IMR-90 (cell line): ENCODE data around the gene NRP2.

Experiments
- CEBPB ChIP-seq: IDR thresholded peaks from 2 replicates; pipeline ENCODE4 v1.6.1; 2012; ENCODE audit warnings: low read depth, low read length, improper control_type of control experiment
- CHD1 ChIP-seq: IDR thresholded peaks from 2 replicates; pipeline ENCODE4 v1.6.1; 2012; ENCODE audit warnings: low read depth, low read length, improper control_type of control experiment
- FOS ChIP-seq: fragments of 150-350 bp; IDR thresholded peaks from 2 replicates; pipeline ENCODE4 v1.6.1; 2016; ENCODE audit warnings: low read depth, low read length
- MAFK ChIP-seq: IDR thresholded peaks from 2 replicates; pipeline ENCODE4 v1.6.1; 2012; ENCODE audit warnings: low read depth, low read length, improper control_type of control experiment
- MXI1 ChIP-seq: IDR thresholded peaks from 2 replicates; pipeline ENCODE4 v1.6.1; 2012; ENCODE audit warnings: low read depth, mild to moderate bottlenecking, low read length, moderate library complexity, borderline replicate concordance
- NFE2L2 ChIP-seq: fragments of 150-350 bp; IDR thresholded peaks from 2 replicates; pipeline ENCODE4 v1.6.1; 2016; ENCODE audit warnings: low read depth, mild to moderate bottlenecking, low read length
- POLR2A ChIP-seq: IDR thresholded peaks from 2 replicates; pipeline ENCODE4 v1.6.1; 2012; ENCODE audit warnings: mild to moderate bottlenecking, low read depth, low read length
- RCOR1 ChIP-seq: IDR thresholded peaks from 2 replicates; pipeline ENCODE4 v1.6.1; 2012; ENCODE audit warnings: mild to moderate bottlenecking, low read length, improper control_type of control experiment; ENCODE audit not compliant: insufficient replicate concordance
- RFX5 ChIP-seq: IDR thresholded peaks from 2 replicates; pipeline ENCODE4 v1.8.0; 2012; ENCODE audit warnings: low read depth, mild to moderate bottlenecking, low read length, moderate library complexity
- SMC3 ChIP-seq: fragments of 150-350 bp; IDR thresholded peaks from 2 replicates; pipeline ENCODE4 v1.6.1; 2016; ENCODE audit warnings: low read depth, mild to moderate bottlenecking, antibody characterized with exemption, low read length, moderate library complexity
- TF ChIP-seq, protein P1 (sequence below): conservative IDR thresholded peaks from 2 replicates; pipeline ENCODE4 v1.5.1; 2012; ENCODE audit warnings: mild to moderate bottlenecking, low read depth, low read length, improper control_type of control experiment
- TF ChIP-seq, protein P2 (sequence below): fragments of 150-350 bp; IDR thresholded peaks from 2 replicates; pipeline ENCODE4 v1.6.1; 2016; ENCODE audit warnings: low read depth, mild to moderate bottlenecking, low read length, moderate library complexity, borderline replicate concordance

DNA sequence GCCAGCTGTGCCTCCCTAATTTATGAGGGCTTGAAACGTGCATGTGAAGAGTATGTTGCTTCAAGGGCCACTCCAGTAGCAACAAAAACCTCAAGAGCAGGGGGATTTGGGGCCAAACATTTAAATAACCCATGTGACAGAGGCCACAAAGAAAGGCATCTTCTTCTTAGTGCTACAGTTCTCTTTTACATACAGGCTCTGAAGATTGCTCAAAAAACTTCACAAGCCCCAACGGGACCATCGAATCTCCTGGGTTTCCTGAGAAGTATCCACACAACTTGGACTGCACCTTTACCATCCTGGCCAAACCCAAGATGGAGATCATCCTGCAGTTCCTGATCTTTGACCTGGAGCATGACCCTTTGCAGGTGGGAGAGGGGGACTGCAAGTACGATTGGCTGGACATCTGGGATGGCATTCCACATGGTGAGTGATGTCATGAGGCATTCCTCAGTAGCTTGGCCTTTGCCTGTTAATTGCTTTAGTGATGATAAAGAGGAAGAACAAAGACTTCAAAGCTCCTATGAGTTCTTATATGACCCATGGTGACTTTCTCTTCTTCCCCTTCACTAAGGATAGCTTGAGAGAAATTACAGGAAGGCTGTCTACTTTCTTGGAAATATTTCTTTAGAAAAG, 40.1 kb downstream of the NRP2 start:
- no peak for TF ChIP-seq POLR2A
- TF ChIP-seq, protein P1, sequence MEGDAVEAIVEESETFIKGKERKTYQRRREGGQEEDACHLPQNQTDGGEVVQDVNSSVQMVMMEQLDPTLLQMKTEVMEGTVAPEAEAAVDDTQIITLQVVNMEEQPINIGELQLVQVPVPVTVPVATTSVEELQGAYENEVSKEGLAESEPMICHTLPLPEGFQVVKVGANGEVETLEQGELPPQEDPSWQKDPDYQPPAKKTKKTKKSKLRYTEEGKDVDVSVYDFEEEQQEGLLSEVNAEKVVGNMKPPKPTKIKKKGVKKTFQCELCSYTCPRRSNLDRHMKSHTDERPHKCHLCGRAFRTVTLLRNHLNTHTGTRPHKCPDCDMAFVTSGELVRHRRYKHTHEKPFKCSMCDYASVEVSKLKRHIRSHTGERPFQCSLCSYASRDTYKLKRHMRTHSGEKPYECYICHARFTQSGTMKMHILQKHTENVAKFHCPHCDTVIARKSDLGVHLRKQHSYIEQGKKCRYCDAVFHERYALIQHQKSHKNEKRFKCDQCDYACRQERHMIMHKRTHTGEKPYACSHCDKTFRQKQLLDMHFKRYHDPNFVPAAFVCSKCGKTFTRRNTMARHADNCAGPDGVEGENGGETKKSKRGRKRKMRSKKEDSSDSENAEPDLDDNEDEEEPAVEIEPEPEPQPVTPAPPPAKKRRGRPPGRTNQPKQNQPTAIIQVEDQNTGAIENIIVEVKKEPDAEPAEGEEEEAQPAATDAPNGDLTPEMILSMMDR: no peak
- no peak for TF ChIP-seq FOS
- no peak for TF ChIP-seq CHD1
- TF ChIP-seq NFE2L2: no peak
- TF ChIP-seq SMC3: no peak
- no peak for TF ChIP-seq MXI1
- TF ChIP-seq, protein P2, sequence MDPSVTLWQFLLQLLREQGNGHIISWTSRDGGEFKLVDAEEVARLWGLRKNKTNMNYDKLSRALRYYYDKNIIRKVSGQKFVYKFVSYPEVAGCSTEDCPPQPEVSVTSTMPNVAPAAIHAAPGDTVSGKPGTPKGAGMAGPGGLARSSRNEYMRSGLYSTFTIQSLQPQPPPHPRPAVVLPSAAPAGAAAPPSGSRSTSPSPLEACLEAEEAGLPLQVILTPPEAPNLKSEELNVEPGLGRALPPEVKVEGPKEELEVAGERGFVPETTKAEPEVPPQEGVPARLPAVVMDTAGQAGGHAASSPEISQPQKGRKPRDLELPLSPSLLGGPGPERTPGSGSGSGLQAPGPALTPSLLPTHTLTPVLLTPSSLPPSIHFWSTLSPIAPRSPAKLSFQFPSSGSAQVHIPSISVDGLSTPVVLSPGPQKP: no peak
- TF ChIP-seq CEBPB: no peak
- TF ChIP-seq RFX5: no peak
- no peak for TF ChIP-seq RCOR1
- no peak for TF ChIP-seq MAFK
